GM12865 (cell line): ENCODE data around the gene WSB2.

ENCODE experiments used
- DNase-seq: peaks from one replicate; pipeline ENCODE4 v3.0.0; 2010; ENCODE audit warnings: low read depth
- H3K4me3 ChIP-seq: 2 replicates; pipeline ENCODE4 v1.5.1; 2011; ENCODE audit warnings: mild to moderate bottlenecking, low read depth, low read length, control low read depth
- CTCF ChIP-seq: IDR thresholded peaks from 2 replicates; pipeline ENCODE4 v1.5.1; 2011; ENCODE audit warnings: low read length, control low read depth, low read depth, inconsistent platforms; ENCODE audit not compliant: insufficient read depth; ENCODE audit errors: missing control alignments

WSB2 gene

GRCh38 chr12:118061011-118061872 is at the start of gene WSB2:
WSB2 (minus strand) TSS chr12:118061179; CDS start chr12:118061048, 131 bp downstream.
- DNase-seq, result peak; percentile 58
- H3K4me3 ChIP-seq, result peak within 1 kb of the TSS; percentile 98
- TF ChIP-seq CTCF, result no peak

GRCh38 chr12:118109088-118109487 is 48.1 kb upstream of the WSB2 start:
- no peak for DNase-seq
- no peak overlapping the region for H3K4me3 ChIP-seq
- no peak for TF ChIP-seq CTCF

GRCh38 chr12:118107694-118108093 is 46.7 kb upstream of the WSB2 start:
- no peak overlapping the region for H3K4me3 ChIP-seq
- TF ChIP-seq CTCF, result no peak
- DNase-seq, result no peak

DNA sequence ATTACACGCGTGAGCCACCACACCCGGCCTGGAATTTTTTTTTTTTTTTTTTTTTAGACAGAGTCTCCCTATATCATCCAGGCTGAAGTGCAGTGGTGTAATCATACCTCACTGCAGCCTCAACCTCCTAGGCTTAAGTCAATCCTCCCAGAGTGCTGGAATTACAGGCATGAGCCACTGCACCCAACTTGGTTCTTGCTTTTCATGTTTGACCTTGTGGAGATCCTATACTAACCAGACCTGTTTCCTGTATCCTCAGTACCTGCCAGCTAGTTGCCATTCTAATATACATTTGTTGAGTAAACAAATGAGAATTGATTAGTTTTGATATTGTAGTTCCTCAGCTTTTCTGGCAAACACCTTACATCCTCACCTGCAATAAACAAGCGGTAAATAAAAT is 46.0 kb upstream of the WSB2 start:
- no peak for DNase-seq
- no peak for TF ChIP-seq CTCF
- no peak overlapping the region for H3K4me3 ChIP-seq

- H3K4me3 ChIP-seq, result peak within 1 kb of the TSS; percentile 84
- peak; percentile 61 for DNase-seq
- no peak for TF ChIP-seq CTCF
These were observed 42.8 kb upstream of the WSB2 start, which contains the start of gene VSIG10 for GRCh38 chr12:118103601-118104382. VSIG10 (minus strand) TSS chr12:118104011; CDS start chr12:118103671, 340 bp downstream.

GRCh38 chr12:118103201-118103600 is 42.2 kb upstream of the WSB2 start:
- DNase-seq, result peak; percentile 29
- TF ChIP-seq CTCF, result no peak
- H3K4me3 ChIP-seq, result peak overlapping the region; percentile 84
